T-helper 2 cell treated with Interferon-gamma antibody and Interleukin-4, amounts not matched to agents 5 μg/mL and 100 μg/mL, for 36 hours (primary cell): ENCODE results near the gene DNAH17.

Experiments used
- DNase-seq: peaks from one replicate; pipeline ENCODE4 v3.0.0; 2021; ENCODE audit warnings: low spot score
- H3K27ac Mint-ChIP-seq: one replicate; pipeline ENCODE4 v1.8.0; 2021; ENCODE audit warnings: mild to moderate bottlenecking, mixed read lengths
- H3K27me3 Mint-ChIP-seq: one replicate; pipeline ENCODE4 v1.8.0; 2021; ENCODE audit warnings: low read depth, mixed read lengths
- H3K36me3 Mint-ChIP-seq: one replicate; pipeline ENCODE4 v1.8.0; 2021; ENCODE audit warnings: low read depth, mixed read lengths
- H3K4me1 Mint-ChIP-seq: one replicate; pipeline ENCODE4 v1.8.0; 2021; ENCODE audit warnings: low read depth, mixed read lengths
- H3K4me3 Mint-ChIP-seq: one replicate; pipeline ENCODE4 v1.8.0; 2022; ENCODE audit warnings: mild to moderate bottlenecking, moderate library complexity, mixed read lengths
- H3K9me3 Mint-ChIP-seq: one replicate; pipeline ENCODE4 v1.8.0; 2021; ENCODE audit warnings: mixed read lengths

DNAH17 gene

GRCh38 chr17:78401891-78402290 is 175.3 kb downstream of the DNAH17 start:
- no peaks in the 10 kb centered on the region for H3K9me3 Mint-ChIP-seq
- H3K36me3 Mint-ChIP-seq, result peaks cover 72% of the 10 kb centered on the region
- H3K27me3 Mint-ChIP-seq, result no peaks in the 10 kb centered on the region
- DNase-seq, result no peak
- H3K4me3 Mint-ChIP-seq, result no peak overlapping the region
- peaks cover 5% of the 10 kb centered on the region for H3K4me1 Mint-ChIP-seq
- no peak overlapping the region for H3K27ac Mint-ChIP-seq

GRCh38 chr17:78401246-78401645 is 175.9 kb downstream of the DNAH17 start:
- Mint-ChIP-seq H3K9me3 (no peaks in the 10 kb centered on the region), H3K27me3 (no peaks in the 10 kb centered on the region), H3K4me1 (peaks cover 4% of the 10 kb centered on the region), H3K4me3 (no peak overlapping the region), H3K27ac (no peak overlapping the region), H3K36me3 (peaks cover 76% of the 10 kb centered on the region)
- DNase-seq, result no peak

GRCh38 chr17:78400581-78401240 is 176.5 kb downstream of the DNAH17 start:
- Mint-ChIP-seq H3K4me3 (no peak overlapping the region), H3K4me1 (peaks cover 4% of the 10 kb centered on the region), H3K9me3 (no peaks in the 10 kb centered on the region), H3K36me3 (peaks cover 78% of the 10 kb centered on the region), H3K27me3 (no peaks in the 10 kb centered on the region), H3K27ac (no peak overlapping the region)
- DNase-seq, result no peak

GRCh38 chr17:78399693-78400144 is 177.5 kb downstream of the DNAH17 start:
- Mint-ChIP-seq H3K27me3 (no peaks in the 10 kb centered on the region), H3K4me3 (no peak overlapping the region), H3K27ac (no peak overlapping the region), H3K4me1 (peaks cover 2% of the 10 kb centered on the region), H3K36me3 (peaks cover 75% of the 10 kb centered on the region), H3K9me3 (no peaks in the 10 kb centered on the region)
- no peak for DNase-seq

- H3K9me3 Mint-ChIP-seq, result no peaks in the 10 kb centered on the region
- H3K27ac Mint-ChIP-seq, result no peak overlapping the region
- peaks cover 72% of the 10 kb centered on the region for H3K36me3 Mint-ChIP-seq
- peaks cover 2% of the 10 kb centered on the region for H3K4me1 Mint-ChIP-seq
- DNase-seq, result no peak
- H3K4me3 Mint-ChIP-seq, result no peak overlapping the region
- no peaks in the 10 kb centered on the region for H3K27me3 Mint-ChIP-seq
These were observed 178.0 kb downstream of the DNAH17 start for GRCh38 chr17:78399028-78399692.

- peaks cover 70% of the 10 kb centered on the region for H3K36me3 Mint-ChIP-seq
- H3K4me3 Mint-ChIP-seq, result no peak overlapping the region
- no peaks in the 10 kb centered on the region for H3K9me3 Mint-ChIP-seq
- H3K27me3 Mint-ChIP-seq, result no peaks in the 10 kb centered on the region
- peaks cover 2% of the 10 kb centered on the region for H3K4me1 Mint-ChIP-seq
- no peak for DNase-seq
- H3K27ac Mint-ChIP-seq, result no peak overlapping the region
These were observed 178.8 kb downstream of the DNAH17 start for GRCh38 chr17:78398390-78398789.

- Mint-ChIP-seq H3K27ac (no peak overlapping the region), H3K4me1 (peaks cover 2% of the 10 kb centered on the region), H3K9me3 (no peaks in the 10 kb centered on the region), H3K4me3 (no peak overlapping the region), H3K36me3 (peaks cover 66% of the 10 kb centered on the region), H3K27me3 (no peaks in the 10 kb centered on the region)
- DNase-seq, result no peak
These were observed 179.5 kb downstream of the DNAH17 start for GRCh38 chr17:78397681-78398101.

GRCh38 chr17:78396441-78397337 is 180.5 kb downstream of the DNAH17 start:
- Mint-ChIP-seq H3K36me3 (peaks cover 59% of the 10 kb centered on the region), H3K27me3 (no peaks in the 10 kb centered on the region), H3K4me3 (no peak overlapping the region), H3K27ac (no peak overlapping the region), H3K4me1 (no peaks in the 10 kb centered on the region), H3K9me3 (no peaks in the 10 kb centered on the region)
- DNase-seq, result no peak

GRCh38 chr17:78395155-78395554 is 182.0 kb downstream of the DNAH17 start:
- Mint-ChIP-seq H3K27ac (no peak overlapping the region), H3K9me3 (no peaks in the 10 kb centered on the region), H3K27me3 (no peaks in the 10 kb centered on the region), H3K4me1 (peaks cover 4% of the 10 kb centered on the region), H3K4me3 (no peak overlapping the region), H3K36me3 (peaks cover 44% of the 10 kb centered on the region)
- no peak for DNase-seq

- Mint-ChIP-seq H3K27me3 (no peaks in the 10 kb centered on the region), H3K4me3 (no peak overlapping the region), H3K36me3 (peaks cover 38% of the 10 kb centered on the region), H3K27ac (no peak overlapping the region), H3K4me1 (peaks cover 4% of the 10 kb centered on the region), H3K9me3 (no peaks in the 10 kb centered on the region)
- DNase-seq, result no peak
These were observed 183.0 kb downstream of the DNAH17 start for GRCh38 chr17:78394209-78394608.

GRCh38 chr17:78393575-78393974 is 183.6 kb downstream of the DNAH17 start:
- peaks cover 33% of the 10 kb centered on the region for H3K36me3 Mint-ChIP-seq
- H3K27me3 Mint-ChIP-seq, result no peaks in the 10 kb centered on the region
- H3K4me1 Mint-ChIP-seq, result peaks cover 8% of the 10 kb centered on the region
- no peak overlapping the region for H3K27ac Mint-ChIP-seq
- DNase-seq, result no peak
- H3K4me3 Mint-ChIP-seq, result no peak overlapping the region
- H3K9me3 Mint-ChIP-seq, result no peaks in the 10 kb centered on the region

GRCh38 chr17:78392295-78392694 is 184.9 kb downstream of the DNAH17 start:
- no peaks in the 10 kb centered on the region for H3K27me3 Mint-ChIP-seq
- no peak overlapping the region for H3K27ac Mint-ChIP-seq
- peaks cover 30% of the 10 kb centered on the region for H3K36me3 Mint-ChIP-seq
- no peaks in the 10 kb centered on the region for H3K9me3 Mint-ChIP-seq
- no peak overlapping the region for H3K4me3 Mint-ChIP-seq
- no peak for DNase-seq
- peaks cover 16% of the 10 kb centered on the region for H3K4me1 Mint-ChIP-seq

- Mint-ChIP-seq H3K4me3 (no peak overlapping the region), H3K4me1 (peaks cover 18% of the 10 kb centered on the region), H3K36me3 (peaks cover 26% of the 10 kb centered on the region), H3K27ac (no peak overlapping the region), H3K9me3 (no peaks in the 10 kb centered on the region), H3K27me3 (no peaks in the 10 kb centered on the region)
- no peak for DNase-seq
These were observed 185.4 kb downstream of the DNAH17 start for GRCh38 chr17:78391843-78392242.

- DNase-seq, result no peak
- no peak overlapping the region for H3K4me3 Mint-ChIP-seq
- H3K27me3 Mint-ChIP-seq, result no peaks in the 10 kb centered on the region
- peaks cover 27% of the 10 kb centered on the region for H3K36me3 Mint-ChIP-seq
- peaks cover 26% of the 10 kb centered on the region for H3K4me1 Mint-ChIP-seq
- H3K27ac Mint-ChIP-seq, result no peak overlapping the region
- H3K9me3 Mint-ChIP-seq, result no peaks in the 10 kb centered on the region
These were observed 186.2 kb downstream of the DNAH17 start for GRCh38 chr17:78391051-78391431.
